Suprapubic skin (tissue), 3 donors: ENCODE measurements around the gene PSG5.
"Not testable (repeated sequence)": the region's sequence is repeated elsewhere in the genome, so short reads cannot be mapped to it uniquely, and the experiment has no call there.

Experiments
- POLR2A ChIP-seq, 2 donors: fragments of 450-650 bp; IDR thresholded peaks; one replicate each; pipeline ENCODE4 v1.6.1; 2017; ENCODE audit warnings: antibody characterized with exemption in 2 of 2, mild to moderate bottlenecking in 2 of 2, moderate library complexity in 2 of 2
- TF ChIP-seq, protein P1 (sequence below), 2 donors: fragments of 200-600 bp in 1 of 2; fragments of 450-650 bp in 1 of 2; sonication (generic) in 1 of 2; IDR thresholded peaks; one replicate each; pipeline ENCODE4 v1.5.1; 2016 to 2019; ENCODE audit warnings: antibody characterized with exemption in 2 of 2, mild to moderate bottlenecking in 1 of 2, moderate library complexity in 1 of 2

GRCh38 chr19:43141763-43142162, 44.6 kb downstream of the PSG5 start:
- TF ChIP-seq, protein P1, sequence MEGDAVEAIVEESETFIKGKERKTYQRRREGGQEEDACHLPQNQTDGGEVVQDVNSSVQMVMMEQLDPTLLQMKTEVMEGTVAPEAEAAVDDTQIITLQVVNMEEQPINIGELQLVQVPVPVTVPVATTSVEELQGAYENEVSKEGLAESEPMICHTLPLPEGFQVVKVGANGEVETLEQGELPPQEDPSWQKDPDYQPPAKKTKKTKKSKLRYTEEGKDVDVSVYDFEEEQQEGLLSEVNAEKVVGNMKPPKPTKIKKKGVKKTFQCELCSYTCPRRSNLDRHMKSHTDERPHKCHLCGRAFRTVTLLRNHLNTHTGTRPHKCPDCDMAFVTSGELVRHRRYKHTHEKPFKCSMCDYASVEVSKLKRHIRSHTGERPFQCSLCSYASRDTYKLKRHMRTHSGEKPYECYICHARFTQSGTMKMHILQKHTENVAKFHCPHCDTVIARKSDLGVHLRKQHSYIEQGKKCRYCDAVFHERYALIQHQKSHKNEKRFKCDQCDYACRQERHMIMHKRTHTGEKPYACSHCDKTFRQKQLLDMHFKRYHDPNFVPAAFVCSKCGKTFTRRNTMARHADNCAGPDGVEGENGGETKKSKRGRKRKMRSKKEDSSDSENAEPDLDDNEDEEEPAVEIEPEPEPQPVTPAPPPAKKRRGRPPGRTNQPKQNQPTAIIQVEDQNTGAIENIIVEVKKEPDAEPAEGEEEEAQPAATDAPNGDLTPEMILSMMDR (IDR thresholded peaks at IDR 0.05), result not testable (repeated sequence)
- TF ChIP-seq POLR2A (IDR thresholded peaks at IDR 0.05), result not testable (repeated sequence)
